Gastroesophageal sphincter (tissue), 4 donors: Measurements from ENCODE around the gene NFE2. TPM values are rescaled to one million over a fixed set of nuclear protein-coding genes. Genes with fewer than 3 reads are reported as not detected.

Experiments
- ATAC-seq: fragments of 150-250 bp; one replicate; pipeline ENCODE4 v1.9.1; 2016; ENCODE audit warnings: mild to moderate bottlenecking, moderate library complexity
- H3K27ac ChIP-seq, 4 donors: fragments of 200-600 bp; sonication (generic) in 3 of 4; 1 replicate in 3 of 4; 2 replicates in 1 of 4; pipeline ENCODE4 v1.5.1; 2016 to 2019
- H3K27me3 ChIP-seq: fragments of 200-600 bp; sonication (generic); one replicate; pipeline ENCODE4 v1.5.1; 2019
- H3K36me3 ChIP-seq, 2 donors: fragments of 200-600 bp; sonication (generic); one replicate each; pipeline ENCODE4 v1.5.1; 2019; ENCODE audit warnings: control low read depth in 1 of 2
- H3K4me1 ChIP-seq, 3 donors: fragments of 200-600 bp; sonication (generic); 1 replicate in 2 of 3; 2 replicates in 1 of 3; pipeline ENCODE4 v1.5.1; 2016 to 2019; ENCODE audit warnings: control low read depth in 2 of 3
- H3K4me3 ChIP-seq, 2 donors: fragments of 200-600 bp; sonication (generic); one replicate each; pipeline ENCODE4 v1.5.1; 2019; ENCODE audit warnings: mild to moderate bottlenecking in 1 of 2, moderate library complexity in 1 of 2
- H3K9me3 ChIP-seq, 3 donors: fragments of 200-600 bp; sonication (generic); one replicate each; pipeline ENCODE4 v1.5.1; 2017 to 2019; ENCODE audit warnings: control low read depth in 2 of 3
- EP300 ChIP-seq: sonication (generic); formaldehyde crosslinking; IDR thresholded peaks from one replicate; pipeline ENCODE4 v1.6.1; 2017; ENCODE audit warnings: antibody characterized with exemption, mild to moderate bottlenecking
- POLR2A ChIP-seq, 2 donors: fragments of 450-650 bp; IDR thresholded peaks; one replicate each; pipeline ENCODE4 v1.6.1; 2017; ENCODE audit warnings: antibody characterized with exemption in 2 of 2, mild to moderate bottlenecking in 2 of 2, moderate library complexity in 1 of 2
- POLR2AphosphoS5 ChIP-seq: sonication (generic); formaldehyde crosslinking; IDR thresholded peaks from one replicate; pipeline ENCODE4 v1.6.1; 2017; ENCODE audit warnings: antibody characterized with exemption
- WGBS, 2 donors: methylation state at CpG; one replicate each; pipeline ENCODE4 v1.1.5; 2018; ENCODE audit warnings: low coverage in 1 of 2; 5-methylcytosine and 5-hydroxymethylcytosine counted together
- total RNA-seq, 4 donors: library from RNA; depleted of rRNA; stranded (reverse); fragments of >200 nt; gene quantifications; one replicate each; pipeline ENCODE4 v1.1.0, GENCODE V29; 2016
- TF ChIP-seq, protein P1 (sequence below), 4 experiments: fragments of 200-600 bp in 2 of 4; fragments of 450-650 bp in 2 of 4; sonication (generic) in 1 of 4; IDR thresholded peaks; one replicate each; pipeline ENCODE4 v1.5.1; 2017 to 2019; ENCODE audit warnings: antibody characterized with exemption in 4 of 4, mild to moderate bottlenecking in 2 of 4, moderate library complexity in 2 of 4

Gene NFE2
- total RNA-seq, 4 donors from 2014 or later = 0.37 to 1.6 (median 0.77) TPM; not detected in 1

DNA sequence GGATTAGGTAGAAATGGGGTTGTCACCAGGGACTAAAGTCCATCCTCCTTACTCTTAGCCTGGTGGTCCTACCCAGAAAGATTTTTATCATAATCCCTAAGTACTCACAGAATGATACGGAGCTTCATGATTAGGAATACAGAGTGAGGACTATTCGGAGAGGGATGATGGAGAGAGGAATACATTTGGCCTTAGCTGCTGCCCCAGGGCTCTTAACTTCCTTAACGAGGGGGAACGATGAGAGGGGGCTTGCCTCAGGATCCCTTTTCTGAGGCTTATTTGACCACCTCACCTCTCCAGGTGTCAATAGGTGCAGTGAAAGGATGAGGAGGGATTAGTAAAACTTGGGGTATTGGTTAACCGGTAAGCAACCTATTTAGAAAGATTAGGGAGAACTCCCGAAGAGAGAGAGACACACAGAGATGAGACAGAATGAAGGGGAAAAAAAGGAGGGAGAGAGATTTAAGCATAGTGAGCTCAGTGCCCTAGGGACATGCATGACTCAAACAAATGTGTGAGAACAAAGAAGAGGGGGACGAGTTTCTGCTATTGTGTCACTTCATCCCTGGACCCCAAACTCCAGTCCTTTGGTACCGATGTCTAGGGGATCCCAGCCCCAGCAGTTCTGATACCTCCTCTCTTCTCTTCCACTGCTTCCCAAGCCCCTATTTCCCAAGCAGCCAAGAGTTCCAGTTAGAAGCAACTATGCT lies 1.1 kb downstream of the NFE2 start:
- no peak for TF ChIP-seq POLR2A (IDR thresholded peaks at IDR 0.05)
- TF ChIP-seq POLR2AphosphoS5 = no peak
- TF ChIP-seq, protein P1, sequence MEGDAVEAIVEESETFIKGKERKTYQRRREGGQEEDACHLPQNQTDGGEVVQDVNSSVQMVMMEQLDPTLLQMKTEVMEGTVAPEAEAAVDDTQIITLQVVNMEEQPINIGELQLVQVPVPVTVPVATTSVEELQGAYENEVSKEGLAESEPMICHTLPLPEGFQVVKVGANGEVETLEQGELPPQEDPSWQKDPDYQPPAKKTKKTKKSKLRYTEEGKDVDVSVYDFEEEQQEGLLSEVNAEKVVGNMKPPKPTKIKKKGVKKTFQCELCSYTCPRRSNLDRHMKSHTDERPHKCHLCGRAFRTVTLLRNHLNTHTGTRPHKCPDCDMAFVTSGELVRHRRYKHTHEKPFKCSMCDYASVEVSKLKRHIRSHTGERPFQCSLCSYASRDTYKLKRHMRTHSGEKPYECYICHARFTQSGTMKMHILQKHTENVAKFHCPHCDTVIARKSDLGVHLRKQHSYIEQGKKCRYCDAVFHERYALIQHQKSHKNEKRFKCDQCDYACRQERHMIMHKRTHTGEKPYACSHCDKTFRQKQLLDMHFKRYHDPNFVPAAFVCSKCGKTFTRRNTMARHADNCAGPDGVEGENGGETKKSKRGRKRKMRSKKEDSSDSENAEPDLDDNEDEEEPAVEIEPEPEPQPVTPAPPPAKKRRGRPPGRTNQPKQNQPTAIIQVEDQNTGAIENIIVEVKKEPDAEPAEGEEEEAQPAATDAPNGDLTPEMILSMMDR (IDR thresholded peaks at IDR 0.05) = no peak
- no peak for TF ChIP-seq EP300

DNA sequence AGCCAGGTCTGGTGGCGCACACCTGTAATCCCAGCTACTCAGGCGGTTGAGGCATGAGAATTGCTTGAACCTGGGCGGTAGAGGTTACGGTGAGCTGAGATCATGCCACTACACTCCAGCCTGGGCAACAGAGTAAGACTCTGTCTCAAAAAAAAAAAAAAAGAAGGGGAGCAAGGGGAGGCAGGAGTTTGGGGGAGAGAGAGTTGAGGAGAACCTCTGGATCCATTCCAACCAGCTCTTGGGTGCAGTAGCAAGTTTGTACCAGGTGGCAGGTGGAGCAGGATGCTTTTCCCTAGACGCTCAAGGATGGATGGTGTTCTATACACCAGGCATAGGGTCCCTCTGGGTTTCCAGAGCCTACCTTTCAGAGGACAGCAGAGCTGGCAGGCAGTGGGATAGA lies 1.9 kb downstream of the NFE2 start:
- TF ChIP-seq, protein P1 (IDR thresholded peaks at IDR 0.05) = no peak
- TF ChIP-seq POLR2AphosphoS5 (no peak), EP300 (no peak), POLR2A (IDR thresholded peaks at IDR 0.05) (no peak)
- H3K9me3 ChIP-seq = no peaks in the 10 kb centered on the region
- ATAC-seq = no peak
- no peaks in the 10 kb centered on the region for H3K36me3 ChIP-seq
- H3K4me1 ChIP-seq = peaks cover 0 to 11% (median 3%) of the 10 kb centered on the region in 3 donors
- no peak overlapping the region for H3K27ac ChIP-seq
- WGBS, 2 donors = 88 to 100% methylated on average over 1 to 4 of the region's 5 CpGs
- peaks cover 48% of the 10 kb centered on the region for H3K27me3 ChIP-seq
- no peak overlapping the region for H3K4me3 ChIP-seq

More for the DNA sequence above, 1.1 kb downstream of the NFE2 start:
- H3K27ac ChIP-seq = no peak overlapping the region
- no peak for ATAC-seq
- no peaks in the 10 kb centered on the region for H3K9me3 ChIP-seq
- peaks cover 0 to 11% (median 8%) of the 10 kb centered on the region in 3 donors for H3K4me1 ChIP-seq
- 47 to 64% methylated on average over 2 to 6 of the region's 8 CpGs for WGBS, 2 donors
- H3K27me3 ChIP-seq = peaks cover 54% of the 10 kb centered on the region
- no peak overlapping the region for H3K4me3 ChIP-seq
- H3K36me3 ChIP-seq = no peaks in the 10 kb centered on the region

DNA sequence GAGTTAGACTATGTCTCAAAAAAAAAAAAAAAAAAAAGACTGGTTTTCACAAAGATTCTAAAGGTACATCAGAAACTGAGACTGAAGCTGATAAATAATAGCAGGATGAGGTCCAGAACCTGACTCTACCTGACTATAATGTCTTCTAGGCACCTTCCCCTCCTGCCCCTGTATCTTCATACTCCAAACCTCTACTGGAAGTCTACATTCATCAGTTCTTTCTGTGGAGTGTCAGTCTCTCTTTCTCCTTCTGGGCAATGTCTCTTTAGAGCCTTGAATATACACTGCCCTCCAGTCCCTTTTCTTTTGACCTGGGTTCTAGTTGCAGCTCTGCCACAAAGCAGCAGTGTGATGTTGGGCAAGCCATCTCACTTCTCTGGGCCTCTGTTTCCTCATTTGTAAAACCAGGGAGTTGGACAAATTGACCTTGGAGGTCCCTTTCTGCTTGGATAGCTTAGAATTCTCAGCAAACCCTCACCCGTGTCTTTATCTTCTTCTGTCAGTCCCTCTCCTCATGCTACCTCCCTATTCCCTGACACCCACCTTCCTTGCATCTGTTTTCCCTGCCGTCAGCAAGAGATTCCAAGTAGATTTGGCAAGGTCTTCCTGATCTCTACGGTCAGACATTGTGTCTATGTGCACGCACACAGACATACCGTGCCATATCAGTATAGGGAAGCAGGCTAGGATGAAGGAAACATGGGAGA lies 4.3 kb downstream of the NFE2 start:
- Histone ChIP-seq H3K9me3 (no peaks in the 10 kb centered on the region), H3K36me3 (no peaks in the 10 kb centered on the region), H3K27me3 (peaks cover 47% of the 10 kb centered on the region), H3K27ac (no peak overlapping the region), H3K4me3 (no peak overlapping the region), H3K4me1 (peaks cover 0 to 11% (median 3%) of the 10 kb centered on the region in 3 donors)
- TF ChIP-seq, protein P1 (IDR thresholded peaks at IDR 0.05) = no peak
- no peak for TF ChIP-seq EP300
- no peak for TF ChIP-seq POLR2A (IDR thresholded peaks at IDR 0.05)
- no peak for TF ChIP-seq POLR2AphosphoS5
- no peak for ATAC-seq
- 63 to 80% methylated on average over 2 to 3 of the region's 5 CpGs for WGBS, 2 donors

DNA sequence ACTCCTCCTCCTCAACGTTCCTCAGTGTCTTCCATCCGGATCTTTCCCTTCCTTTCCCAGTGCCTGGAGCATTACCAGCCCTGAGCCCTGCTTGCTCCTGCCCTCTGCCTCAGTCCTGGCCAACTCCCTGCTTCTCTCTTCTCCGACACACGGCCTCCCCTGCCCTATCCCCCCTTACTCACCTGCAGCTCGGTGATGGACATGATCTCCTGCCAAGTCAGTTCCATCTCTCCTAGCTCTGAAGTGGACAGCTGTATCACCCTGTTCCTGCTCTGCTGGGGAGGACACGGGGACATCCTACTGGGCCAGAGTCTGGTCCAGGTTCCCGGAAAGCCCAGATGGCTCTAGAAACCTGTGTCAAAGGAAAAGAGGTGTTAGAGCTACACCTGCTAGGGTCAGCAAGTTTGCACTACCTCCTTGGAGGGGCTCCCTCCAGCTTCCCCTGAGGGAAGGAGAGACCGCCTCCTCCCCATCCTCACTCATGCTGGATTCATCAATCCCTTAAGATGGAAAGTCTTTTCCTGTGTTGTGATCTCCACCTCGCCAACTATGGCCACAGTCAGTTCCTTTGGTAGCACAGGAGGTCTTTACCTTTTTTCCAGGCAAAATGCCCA lies 5.8 kb downstream of the NFE2 start:
- Histone ChIP-seq H3K9me3 (no peaks in the 10 kb centered on the region), H3K4me3 (no peak overlapping the region), H3K4me1 (no peaks in the 10 kb centered on the region), H3K27ac (no peak overlapping the region), H3K36me3 (no peaks in the 10 kb centered on the region), H3K27me3 (peaks cover 33% of the 10 kb centered on the region)
- 64 to 66% methylated on average over 5 to 8 of the region's 9 CpGs for WGBS, 2 donors
- ATAC-seq = no peak
- TF ChIP-seq POLR2A (IDR thresholded peaks at IDR 0.05) = no peak
- no peak for TF ChIP-seq EP300
- TF ChIP-seq, protein P1 (IDR thresholded peaks at IDR 0.05) = no peak
- no peak for TF ChIP-seq POLR2AphosphoS5
